ENCODE measurements around the gene PRAF2. TPM values are rescaled to one million over a fixed set of nuclear protein-coding genes. Genes with fewer than 3 reads are reported as not detected.
A peak's percentile ranks its signal among the peaks of the same experiment; 100 is the strongest.

The PRAF2 gene
- total RNA-seq, 2 experiments from 2014 or later = 9.1 to 11.5 TPM

DNA sequence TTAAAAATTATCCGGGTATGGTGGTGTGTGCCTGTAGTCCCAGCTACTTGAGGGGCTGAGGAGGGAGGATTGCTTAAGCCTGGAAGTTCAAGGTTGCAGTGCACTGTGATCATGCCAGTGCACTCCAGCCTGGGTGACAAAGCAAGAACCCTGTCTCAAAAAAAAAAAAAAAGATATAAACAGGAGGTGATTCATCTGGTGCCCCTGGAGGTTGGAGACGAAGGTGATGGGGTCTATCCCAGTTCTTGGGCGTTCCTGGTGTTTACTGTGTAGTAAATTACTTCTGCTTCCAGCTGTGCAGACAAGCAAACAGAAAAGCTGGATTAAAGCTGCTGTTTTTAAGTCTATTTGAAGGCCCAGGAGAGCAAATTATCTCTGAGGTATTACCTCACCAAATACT lies 29.8 kb upstream of the PRAF2 start:
- H3K4me1 Mint-ChIP-seq = peaks cover 7% of the 10 kb centered on the region
- H3K9me3 Mint-ChIP-seq (ENCODE audit: low read depth) = no peaks in the 10 kb centered on the region
- ATAC-seq (no peak), DNase-seq (no peak)
- intact Hi-C loops (cut with DNase I, micrococcal nuclease) = loop anchor here in 1 of 2 experiments (10.0 kb wide), 1 partner anchor 61 kb away; the partner anchor contains the start of gene MAGIX
- ChIA-PET CTCF (no interaction called here), POLR2A (no interaction called here)
- H3K4me3 Mint-ChIP-seq = no peak overlapping the region
- H3K27ac Mint-ChIP-seq = no peak overlapping the region
- H3K27me3 Mint-ChIP-seq = no peaks in the 10 kb centered on the region
- H3K36me3 Mint-ChIP-seq (ENCODE audit: low read depth) = peaks cover 2% of the 10 kb centered on the region

DNA sequence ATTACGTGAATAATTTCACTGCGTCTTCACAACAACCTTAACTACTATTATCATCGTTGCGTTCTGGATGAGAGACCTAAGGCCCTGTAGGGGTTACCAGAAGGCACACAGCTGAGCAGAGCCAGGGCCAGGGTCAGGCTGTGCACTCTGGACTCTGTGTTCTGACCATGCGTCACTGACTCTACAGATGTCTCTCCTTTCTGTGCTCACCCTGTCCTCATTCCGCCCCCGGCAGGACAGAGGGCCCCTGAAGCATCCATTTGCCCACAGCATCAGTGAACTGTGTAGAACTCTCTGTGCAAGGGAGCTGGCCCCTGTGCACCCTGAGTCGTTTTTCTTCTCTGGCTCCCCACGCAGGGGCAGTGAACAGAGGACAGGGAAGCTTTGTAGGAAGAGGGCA lies 28.4 kb upstream of the PRAF2 start:
- ATAC-seq (no peak), DNase-seq (no peak)
- ChIA-PET CTCF (no interaction called here), POLR2A (no interaction called here)
- Mint-ChIP-seq H3K36me3 (ENCODE audit: low read depth) (peaks cover 2% of the 10 kb centered on the region), H3K27me3 (no peaks in the 10 kb centered on the region), H3K27ac (no peak overlapping the region), H3K4me1 (peaks cover 7% of the 10 kb centered on the region), H3K9me3 (ENCODE audit: low read depth) (no peaks in the 10 kb centered on the region), H3K4me3 (peak overlapping the region; percentile 85)
- intact Hi-C loops (cut with DNase I, micrococcal nuclease) = loop anchor here in 1 of 2 experiments (10.0 kb wide), 1 partner anchor 63 kb away; the partner anchor contains the start of gene MAGIX

DNA sequence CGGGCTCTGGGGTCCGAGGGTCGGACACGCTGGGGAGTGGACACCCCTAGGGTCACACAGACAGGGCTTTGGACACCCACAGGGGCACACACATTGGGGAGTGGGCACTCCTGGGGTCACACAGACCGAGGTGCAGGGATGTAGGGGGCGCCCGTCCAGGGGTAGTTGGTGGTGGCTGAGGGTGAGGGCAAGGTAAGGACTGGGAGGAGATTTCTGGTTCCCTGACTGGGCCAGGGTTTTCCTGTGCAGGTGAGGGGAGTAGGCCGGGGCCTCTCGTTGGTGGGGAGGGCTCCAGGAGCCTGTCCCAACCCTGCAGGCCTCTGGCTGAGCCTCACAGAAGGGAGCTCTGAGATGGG lies 27.8 kb upstream of the PRAF2 start:
- ChIA-PET CTCF (interaction anchor here (1.0 kb wide), 1 partner anchor 21 kb away, joined by 3 read pairs; no protein-coding TSS in a partner anchor), POLR2A (no interaction called here)
- peak overlapping the region; percentile 85 for H3K4me3 Mint-ChIP-seq
- H3K36me3 Mint-ChIP-seq (ENCODE audit: low read depth) = peaks cover 2% of the 10 kb centered on the region
- no peaks in the 10 kb centered on the region for H3K9me3 Mint-ChIP-seq (ENCODE audit: low read depth)
- peak overlapping the region; percentile 82 for H3K27ac Mint-ChIP-seq
- H3K4me1 Mint-ChIP-seq = peaks cover 7% of the 10 kb centered on the region
- DNase-seq (no peak), ATAC-seq (no peak)
- intact Hi-C loops (cut with DNase I, micrococcal nuclease) = loop anchor here (1.0 to 10.0 kb wide), 12 partner anchors 21 to 405 kb away; partner anchors contain the start of genes GPKOW (in 2 of the 2), GRIPAP1 (in 1 of the 2), HDAC6 (in 1 of the 2) and MAGIX (in 1 of the 2)
- no peaks in the 10 kb centered on the region for H3K27me3 Mint-ChIP-seq

DNA sequence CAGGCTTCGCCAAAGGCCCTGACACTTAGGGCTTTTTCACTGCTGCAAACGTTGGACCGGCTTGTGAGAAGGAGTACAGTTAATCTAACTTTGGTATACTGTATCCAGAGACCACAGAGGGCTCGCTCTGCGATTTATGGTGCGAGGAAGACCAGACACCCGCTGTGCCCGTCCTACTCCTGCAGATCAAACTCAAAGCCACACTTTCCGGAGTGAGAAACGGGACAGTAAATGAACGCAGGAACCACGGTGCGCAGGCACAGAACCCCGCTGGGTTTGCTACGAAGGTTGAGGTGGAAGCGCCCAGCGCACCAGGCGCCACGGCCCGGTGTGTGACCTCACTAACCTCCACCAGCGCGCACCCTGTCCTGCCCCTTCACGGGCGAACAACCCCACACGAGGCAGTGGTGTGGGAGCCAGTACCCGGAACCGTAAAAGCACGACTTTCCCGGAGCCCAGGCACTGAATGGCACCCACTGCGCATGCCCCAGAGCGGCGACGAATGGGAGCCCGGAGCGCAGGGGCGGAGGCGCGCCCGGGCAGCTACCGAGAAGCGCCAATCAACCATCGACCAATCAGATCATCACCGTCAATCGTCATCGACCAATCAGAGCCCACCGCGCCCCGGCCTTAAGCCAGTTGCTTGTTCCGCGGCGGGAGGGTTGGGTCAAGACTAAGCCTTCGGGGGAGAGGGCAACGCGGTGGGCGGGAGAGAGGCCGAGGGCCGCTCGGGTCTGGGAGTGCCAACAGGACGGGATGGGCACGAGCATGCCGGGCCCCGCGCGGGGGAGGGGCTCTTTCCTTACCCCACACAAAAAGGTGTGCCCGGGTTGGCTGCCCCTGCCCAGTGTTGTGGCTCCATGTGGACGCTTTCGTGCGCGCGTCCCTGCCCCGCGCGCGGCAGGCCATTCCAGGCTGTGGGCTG lies 27.2 kb upstream of the PRAF2 start:
- DNase-seq (peak; percentile 92), ATAC-seq (peak; percentile 97)
- Mint-ChIP-seq H3K36me3 (ENCODE audit: low read depth) (no peaks in the 10 kb centered on the region), H3K4me3 (peak overlapping the region; percentile 85), H3K4me1 (peaks cover 7% of the 10 kb centered on the region), H3K27ac (peak overlapping the region; percentile 89), H3K27me3 (no peaks in the 10 kb centered on the region), H3K9me3 (ENCODE audit: low read depth) (no peaks in the 10 kb centered on the region)
- CTCF ChIA-PET = interaction anchor here (1.0 kb wide), 1 partner anchor 21 kb away, joined by 3 read pairs; no protein-coding TSS in a partner anchor
- POLR2A ChIA-PET = interaction anchor here (0.5 kb wide), 1 partner anchor 66 kb away, joined by 7 read pairs; no protein-coding TSS in a partner anchor
- intact Hi-C loops (cut with DNase I, micrococcal nuclease) = loop anchor here (1.0 to 10.0 kb wide), 13 partner anchors 21 to 404 kb away; partner anchors contain the start of genes GPKOW (in 2 of the 2), GRIPAP1 (in 1 of the 2), HDAC6 (in 1 of the 2) and MAGIX (in 1 of the 2)

DNA sequence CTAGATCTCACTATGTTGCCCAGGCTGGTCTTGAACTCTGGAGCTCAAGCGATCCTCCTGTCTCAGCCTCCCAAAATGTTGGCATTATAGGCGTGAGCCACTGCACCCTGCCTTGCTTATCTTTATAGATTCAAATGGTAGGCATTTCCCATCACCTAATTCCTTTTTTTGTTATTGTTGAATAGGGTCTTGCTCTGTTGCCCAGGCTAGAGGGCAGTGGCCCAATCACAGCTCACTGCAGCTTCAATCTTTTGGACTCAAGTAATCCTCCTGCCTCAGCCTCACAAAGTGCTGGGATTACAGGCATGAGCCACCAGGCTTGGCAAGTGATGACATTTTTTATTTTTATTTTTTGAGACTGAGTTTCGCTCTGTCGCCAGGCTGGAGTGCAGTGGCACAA lies 22.6 kb upstream of the PRAF2 start:
- ChIA-PET POLR2A (no interaction called here), CTCF (no interaction called here)
- Mint-ChIP-seq H3K4me3 (no peak overlapping the region), H3K4me1 (peaks cover 2% of the 10 kb centered on the region), H3K27me3 (no peaks in the 10 kb centered on the region), H3K27ac (no peak overlapping the region), H3K9me3 (ENCODE audit: low read depth) (no peaks in the 10 kb centered on the region), H3K36me3 (ENCODE audit: low read depth) (no peaks in the 10 kb centered on the region)
- no peak for ATAC-seq
- intact Hi-C loops (cut with DNase I, micrococcal nuclease) = no loop called here
- DNase-seq = no peak

DNA sequence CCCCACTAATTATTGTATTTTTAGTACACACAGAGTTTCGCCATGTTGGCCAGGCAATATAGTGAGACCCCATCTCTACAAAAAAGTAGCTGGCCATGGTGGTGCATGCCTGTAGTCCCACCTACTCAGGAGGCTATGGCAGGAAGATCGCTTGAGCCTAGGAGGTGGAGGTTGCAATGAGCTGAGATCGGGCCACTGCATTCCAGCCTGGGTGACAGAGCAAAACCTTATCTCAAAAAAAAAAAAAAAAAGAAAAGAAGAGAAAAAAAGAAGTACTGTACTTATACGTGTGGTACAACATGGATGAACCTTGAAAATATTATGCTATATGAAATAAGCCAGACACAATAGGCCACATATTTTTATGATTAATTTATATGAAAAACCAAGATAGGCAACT lies 15.8 kb upstream of the PRAF2 start:
- no peak for ATAC-seq
- Mint-ChIP-seq H3K9me3 (ENCODE audit: low read depth) (no peaks in the 10 kb centered on the region), H3K27ac (no peak overlapping the region), H3K36me3 (ENCODE audit: low read depth) (no peaks in the 10 kb centered on the region), H3K4me1 (no peaks in the 10 kb centered on the region), H3K27me3 (no peaks in the 10 kb centered on the region), H3K4me3 (no peak overlapping the region)
- ChIA-PET POLR2A (no interaction called here), CTCF (no interaction called here)
- DNase-seq = no peak
- intact Hi-C loops (cut with DNase I, micrococcal nuclease) = no loop called here

DNA sequence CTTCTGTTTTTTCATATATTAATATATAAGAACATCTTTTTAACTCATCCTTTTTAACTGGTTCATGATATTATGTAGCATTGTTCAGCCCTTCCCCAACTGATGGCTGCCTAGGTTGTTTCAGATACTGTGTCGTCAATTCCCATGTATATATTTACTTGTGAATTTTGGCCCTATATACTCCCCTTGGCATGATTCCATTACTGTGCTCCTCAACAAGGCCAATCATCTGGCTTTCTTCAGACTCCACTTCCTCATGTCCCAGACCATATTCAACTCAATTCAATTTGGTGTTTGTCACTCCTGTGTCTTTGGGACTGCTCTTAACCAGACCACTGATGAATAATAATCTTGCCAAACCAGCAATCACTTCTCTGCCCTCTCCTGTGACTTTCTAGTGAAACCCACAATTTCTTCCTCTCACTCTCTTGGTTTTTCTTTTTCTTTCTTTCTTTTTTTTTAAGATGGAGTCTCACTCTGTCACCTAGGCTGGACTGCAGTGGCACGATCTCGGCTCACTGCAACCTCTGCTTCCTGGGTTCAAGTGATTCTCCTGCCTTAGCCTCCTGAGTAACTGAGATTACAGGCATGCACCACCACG lies 8.6 kb upstream of the PRAF2 start:
- ChIA-PET POLR2A (no interaction called here), CTCF (no interaction called here)
- no peak overlapping the region for H3K27ac Mint-ChIP-seq
- intact Hi-C loops (cut with DNase I, micrococcal nuclease) = loop anchor here in 1 of 2 experiments (5.0 kb wide), 1 partner anchor 485 kb away; the partner anchor contains the start of gene WDR13
- H3K36me3 Mint-ChIP-seq (ENCODE audit: low read depth) = no peaks in the 10 kb centered on the region
- H3K9me3 Mint-ChIP-seq (ENCODE audit: low read depth) = no peaks in the 10 kb centered on the region
- peaks cover 16% of the 10 kb centered on the region for H3K4me1 Mint-ChIP-seq
- DNase-seq (no peak), ATAC-seq (no peak)
- no peaks in the 10 kb centered on the region for H3K27me3 Mint-ChIP-seq
- H3K4me3 Mint-ChIP-seq = no peak overlapping the region

DNA sequence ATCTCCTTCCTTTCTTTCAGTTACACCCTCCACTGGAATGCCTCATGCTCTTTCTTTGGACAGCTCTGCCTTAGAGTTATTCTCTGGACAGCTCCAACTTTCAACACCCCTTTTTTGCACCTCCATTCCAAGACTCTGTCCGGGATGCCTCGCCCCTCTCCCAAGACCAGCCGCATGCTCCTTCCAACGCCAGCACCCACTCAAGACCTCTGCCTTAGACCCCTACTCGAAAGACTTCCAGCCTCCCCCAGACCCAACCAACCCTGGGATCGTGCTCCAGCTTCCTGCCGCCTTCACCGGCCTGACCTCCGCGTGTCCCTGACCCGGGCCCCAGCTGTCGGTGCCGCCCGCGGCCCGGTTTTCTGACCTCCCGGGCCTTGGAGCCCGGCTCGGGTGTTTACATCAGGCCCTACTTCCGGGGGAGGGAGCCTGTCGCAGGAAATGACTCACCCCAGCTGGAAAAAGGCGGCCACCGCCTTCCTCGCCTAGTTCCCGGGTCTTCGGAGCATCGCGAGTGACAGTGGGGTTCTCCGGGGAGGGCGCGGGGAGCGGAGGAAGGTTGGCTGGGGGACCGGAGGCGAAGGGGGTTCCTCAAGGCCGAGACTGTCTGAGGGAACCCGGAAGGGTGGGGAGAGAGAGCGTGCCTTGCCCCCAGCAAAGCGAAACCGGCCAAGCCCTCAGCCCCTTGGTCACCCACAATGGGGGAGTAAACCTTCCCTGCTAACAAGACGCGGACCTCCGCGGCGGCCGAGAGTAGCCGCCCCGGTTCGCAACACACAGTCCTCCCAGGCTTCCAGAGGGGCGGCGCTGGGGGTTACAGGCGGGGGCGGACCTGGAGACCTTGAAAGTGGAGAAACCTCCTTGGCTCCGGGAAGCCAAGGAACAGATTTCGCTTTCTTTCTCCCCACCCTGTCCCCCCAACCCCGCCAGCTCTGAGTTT lies 6.0 kb upstream of the PRAF2 start, which contains the start of gene WDR45:
TSS of gene WDR45 (minus strand) at position 399 of the 940 bp plus-strand sequence. CDS start 1,792 bp downstream, outside the sequence.
- no peaks in the 10 kb centered on the region for H3K36me3 Mint-ChIP-seq (ENCODE audit: low read depth)
- intact Hi-C loops (cut with DNase I, micrococcal nuclease) = loop anchor here (1.0 to 10.0 kb wide), 7 partner anchors 21 to 482 kb away; partner anchors contain the start of genes GPKOW (in 2 of the 2), FOXP3 (in 1 of the 2), PPP1R3F (in 1 of the 2) and WDR13 (in 1 of the 2)
- no peaks in the 10 kb centered on the region for H3K27me3 Mint-ChIP-seq
- peak within 1 kb of the TSS; percentile 93 for H3K4me3 Mint-ChIP-seq
- H3K9me3 Mint-ChIP-seq (ENCODE audit: low read depth) = no peaks in the 10 kb centered on the region
- peaks cover 16% of the 10 kb centered on the region for H3K4me1 Mint-ChIP-seq
- peak; percentile 84 for DNase-seq
- ATAC-seq = peak; percentile 84
- H3K27ac Mint-ChIP-seq = peak within 1 kb of the TSS; percentile 99
- POLR2A ChIA-PET = no interaction called here
- CTCF ChIA-PET = interaction anchor here (0.6 kb wide), 1 partner anchor 21 kb away, joined by 3 read pairs; no protein-coding TSS in a partner anchor

DNA sequence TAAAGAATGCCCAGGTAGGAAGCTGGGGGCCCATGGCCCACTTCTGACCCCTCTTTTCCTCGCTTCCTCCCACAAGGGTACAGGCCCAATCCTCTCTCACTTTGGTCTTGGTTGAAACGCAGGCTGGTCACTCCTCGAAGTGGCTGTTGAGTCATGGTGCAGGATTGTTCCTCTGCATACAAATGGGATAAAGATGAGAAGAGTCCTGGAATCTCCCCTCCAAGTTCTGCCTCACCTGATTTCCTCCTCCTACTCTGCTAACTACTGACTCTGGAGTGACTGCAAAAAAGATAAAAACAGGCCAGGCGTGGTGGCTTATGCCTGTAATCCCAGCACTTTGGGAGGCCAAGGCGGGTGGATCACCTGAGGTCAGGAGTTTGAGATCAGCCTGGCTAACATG lies 4.1 kb upstream of the PRAF2 start:
- Mint-ChIP-seq H3K4me3 (no peak overlapping the region), H3K27me3 (no peaks in the 10 kb centered on the region), H3K27ac (no peak overlapping the region), H3K4me1 (peaks cover 22% of the 10 kb centered on the region), H3K36me3 (ENCODE audit: low read depth) (peaks cover 3% of the 10 kb centered on the region), H3K9me3 (ENCODE audit: low read depth) (no peaks in the 10 kb centered on the region)
- POLR2A ChIA-PET = no interaction called here
- no peak for ATAC-seq
- intact Hi-C loops (cut with DNase I, micrococcal nuclease) = loop anchor here (2.0 to 10.0 kb wide), 3 partner anchors 25 to 187 kb away; partner anchors contain the start of genes FOXP3 (in 1 of the 2), GPKOW (in 1 of the 2) and PPP1R3F (in 1 of the 2)
- no peak for DNase-seq
- CTCF ChIA-PET = interaction anchor here (0.6 kb wide), 1 partner anchor 35 kb away, joined by 3 read pairs; no protein-coding TSS in a partner anchor

DNA sequence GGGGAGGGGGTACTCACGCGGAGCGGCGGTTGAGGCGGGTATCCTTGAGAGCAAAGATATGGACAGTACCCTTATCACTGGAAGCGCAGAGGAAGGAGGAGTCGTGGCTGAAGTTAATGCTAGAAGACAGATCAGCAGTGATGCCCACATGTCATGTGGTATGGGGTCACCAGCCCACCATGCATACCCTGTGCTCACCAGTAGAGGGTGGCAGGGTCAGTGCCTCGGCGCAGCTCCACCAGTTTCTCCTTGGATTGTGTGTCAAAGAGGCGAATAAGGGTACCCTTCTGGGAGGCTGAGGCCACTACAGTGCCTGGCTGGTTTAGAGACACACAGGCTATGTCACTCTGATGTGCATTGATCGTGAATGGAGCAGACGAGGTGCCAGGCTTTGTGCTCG lies 1.5 kb upstream of the PRAF2 start:
- Mint-ChIP-seq H3K9me3 (ENCODE audit: low read depth) (no peaks in the 10 kb centered on the region), H3K4me3 (no peak overlapping the region), H3K36me3 (ENCODE audit: low read depth) (peaks cover 7% of the 10 kb centered on the region), H3K27ac (no peak overlapping the region), H3K27me3 (no peaks in the 10 kb centered on the region), H3K4me1 (peaks cover 25% of the 10 kb centered on the region)
- no peak for DNase-seq
- no peak for ATAC-seq
- POLR2A ChIA-PET = no interaction called here
- CTCF ChIA-PET = no interaction called here
- intact Hi-C loops (cut with DNase I, micrococcal nuclease) = loop anchor here in 1 of 2 experiments (10.0 kb wide), 1 partner anchor 189 kb away; the partner anchor contains the start of genes FOXP3 and PPP1R3F

All from activated CD4-positive, alpha-beta T cell treated with anti-CD3 and anti-CD28 coated beads for 36 hours (primary cell).